T-helper 17 cell (primary cell): Measurements from ENCODE around the gene ERBB3. TPM values are rescaled to one million over a fixed set of nuclear protein-coding genes. Genes with fewer than 3 reads are reported as not detected.
"Not testable (repeated sequence)": the region's sequence is repeated elsewhere in the genome, so short reads cannot be mapped to it uniquely, and the experiment has no call there.

Experiments used
- ATAC-seq: fragments of 150-1000 bp; cut with Tn5 transposase; 2 replicates; pipeline ENCODE4 v1.10.0; 2021; ENCODE audit warnings: mild to moderate bottlenecking, moderate library complexity
- DNase-seq, 3 donors: peaks; one replicate each; pipeline versions ENCODE4 v3.0.0 to v3.0.0-alpha.2; 2020 to 2021
- H3K9me3 ChIP-seq: one replicate; pipeline ENCODE4 v1.7.0; 2013; ENCODE audit warnings: low read length, mild to moderate bottlenecking; ENCODE audit not compliant: control insufficient read depth, poor library complexity, severe bottlenecking
- H3K27ac Mint-ChIP-seq: one replicate; pipeline ENCODE4 v1.8.0; 2022; ENCODE audit warnings: mild to moderate bottlenecking, moderate library complexity, mixed read lengths
- H3K27me3 Mint-ChIP-seq: one replicate; pipeline ENCODE4 v1.8.0; 2022; ENCODE audit warnings: mixed read lengths
- H3K36me3 Mint-ChIP-seq: one replicate; pipeline ENCODE4 v1.8.0; 2022; ENCODE audit warnings: low read depth, mixed read lengths
- H3K4me1 Mint-ChIP-seq: one replicate; pipeline ENCODE4 v1.8.0; 2022; ENCODE audit warnings: mild to moderate bottlenecking, mixed read lengths
- H3K4me3 Mint-ChIP-seq: one replicate; pipeline ENCODE4 v1.8.0; 2022; ENCODE audit warnings: mild to moderate bottlenecking, moderate library complexity, mixed read lengths
- total RNA-seq, 4 donors: library from RNA in 2 of 4; stranded (reverse) in 2 of 4; gene quantifications; one replicate each; pipeline ENCODE4 v1.2.3 and lab custom pipeline; 2022 to 2026

Gene ERBB3
- total RNA-seq, 2 donors from 2014 or later: 0.60 to 0.80 TPM

DNA sequence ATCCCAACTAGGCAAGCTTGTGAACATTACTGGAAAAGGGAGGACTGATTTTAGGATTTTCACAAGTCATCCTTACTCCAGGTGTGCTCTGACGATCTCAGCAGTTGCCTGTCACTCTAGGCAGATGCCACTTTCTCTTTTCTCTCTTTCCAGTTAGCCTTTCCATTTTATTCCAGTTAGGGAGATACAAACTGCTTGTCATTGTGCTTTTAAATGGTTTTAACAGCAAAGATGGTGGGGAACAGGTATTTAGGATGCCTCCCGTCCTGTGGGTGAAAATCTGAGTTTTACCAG is 25.6 kb downstream of the ERBB3 start:
- Mint-ChIP-seq H3K4me1 (peaks cover 48% of the 10 kb centered on the region), H3K36me3 (peaks cover 3% of the 10 kb centered on the region), H3K27me3 (no peaks in the 10 kb centered on the region), H3K27ac (peak overlapping the region; percentile 99), H3K4me3 (peak overlapping the region; percentile 100)
- ATAC-seq: no peak
- H3K9me3 ChIP-seq: no peaks in the 10 kb centered on the region
- DNase-seq: no peak

GRCh38 chr12:56107242-56107641 is 27.3 kb downstream of the ERBB3 start:
- H3K36me3 Mint-ChIP-seq: peaks cover 6% of the 10 kb centered on the region
- ATAC-seq (no peak), DNase-seq (no peak)
- no peaks in the 10 kb centered on the region for H3K27me3 Mint-ChIP-seq
- H3K27ac Mint-ChIP-seq: no peak overlapping the region
- peaks cover 40% of the 10 kb centered on the region for H3K4me1 Mint-ChIP-seq
- no peaks in the 10 kb centered on the region for H3K9me3 ChIP-seq
- no peak overlapping the region for H3K4me3 Mint-ChIP-seq

DNA sequence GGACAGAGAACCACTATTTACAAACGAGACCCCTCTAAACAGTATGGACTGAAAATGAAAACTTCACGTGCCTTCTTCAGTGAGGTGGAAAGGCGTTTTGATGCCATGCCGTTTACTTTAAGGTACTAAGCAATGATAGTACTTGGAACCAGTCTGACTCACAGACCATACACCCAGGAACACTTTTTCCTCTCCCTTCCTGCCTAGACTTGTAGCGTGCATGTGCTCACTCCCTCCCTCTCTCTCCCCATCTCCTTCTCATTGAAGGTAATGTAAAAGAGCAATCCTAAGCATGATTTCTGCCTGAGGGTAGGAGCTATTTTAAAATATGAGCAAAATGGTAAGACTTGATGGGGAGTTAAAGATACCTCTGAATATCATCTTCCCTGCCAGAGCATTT is 30.6 kb downstream of the ERBB3 start:
- no peak for ATAC-seq
- no peak overlapping the region for H3K4me3 Mint-ChIP-seq
- H3K4me1 Mint-ChIP-seq: peaks cover 13% of the 10 kb centered on the region
- no peaks in the 10 kb centered on the region for H3K9me3 ChIP-seq
- H3K27ac Mint-ChIP-seq: no peak overlapping the region
- H3K36me3 Mint-ChIP-seq: peaks cover 4% of the 10 kb centered on the region
- no peaks in the 10 kb centered on the region for H3K27me3 Mint-ChIP-seq
- no peak for DNase-seq

- no peaks in the 10 kb centered on the region for H3K9me3 ChIP-seq
- no peak for ATAC-seq
- peaks cover 25% of the 10 kb centered on the region for H3K4me1 Mint-ChIP-seq
- peak overlapping the region; percentile 53 for H3K27ac Mint-ChIP-seq
- H3K4me3 Mint-ChIP-seq: no peak overlapping the region
- no peaks in the 10 kb centered on the region for H3K27me3 Mint-ChIP-seq
- H3K36me3 Mint-ChIP-seq: peaks cover 13% of the 10 kb centered on the region
- no peak for DNase-seq
Measured at GRCh38 chr12:56114084-56114483, 34.1 kb downstream of the ERBB3 start.

DNA sequence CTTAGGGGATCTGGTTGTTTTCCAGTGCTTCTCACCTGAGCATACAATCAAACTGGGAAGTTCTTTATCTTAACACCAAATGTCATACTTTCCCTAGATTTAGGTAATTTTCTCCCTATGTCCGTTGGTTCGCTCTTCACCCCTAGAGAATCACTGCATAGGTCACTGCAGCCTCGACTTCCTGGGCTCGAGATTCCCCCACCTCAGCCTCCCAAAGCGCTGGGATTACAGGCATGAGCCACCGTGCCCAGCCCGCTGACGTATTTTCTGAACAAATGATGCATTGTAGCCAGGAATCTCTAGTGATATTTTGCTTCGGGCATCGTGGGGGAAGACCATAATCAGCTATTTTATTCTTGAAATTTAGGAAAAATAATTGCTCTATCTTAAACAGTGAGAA is 35.4 kb downstream of the ERBB3 start:
- DNase-seq (no peak), ATAC-seq (no peak)
- Mint-ChIP-seq H3K27ac (peak overlapping the region; percentile 99), H3K27me3 (no peaks in the 10 kb centered on the region), H3K4me1 (peaks cover 31% of the 10 kb centered on the region), H3K4me3 (peak overlapping the region; percentile 98), H3K36me3 (peaks cover 13% of the 10 kb centered on the region)
- H3K9me3 ChIP-seq: no peaks in the 10 kb centered on the region

GRCh38 chr12:56116267-56117081 is 36.5 kb downstream of the ERBB3 start, which contains the start of gene RPL41:
Gene RPL41 (plus strand): TSS chr12:56116633.
- peaks cover 31% of the 10 kb centered on the region for H3K4me1 Mint-ChIP-seq
- H3K4me3 Mint-ChIP-seq: peak within 1 kb of the TSS; percentile 98
- no peaks in the 10 kb centered on the region for H3K9me3 ChIP-seq
- ATAC-seq: peak; percentile 54
- peaks cover 8% of the 10 kb centered on the region for H3K36me3 Mint-ChIP-seq
- DNase-seq: peak; percentile 77 to 89 (median 84)
- peak within 1 kb of the TSS; percentile 99 for H3K27ac Mint-ChIP-seq
- no peaks in the 10 kb centered on the region for H3K27me3 Mint-ChIP-seq

DNA sequence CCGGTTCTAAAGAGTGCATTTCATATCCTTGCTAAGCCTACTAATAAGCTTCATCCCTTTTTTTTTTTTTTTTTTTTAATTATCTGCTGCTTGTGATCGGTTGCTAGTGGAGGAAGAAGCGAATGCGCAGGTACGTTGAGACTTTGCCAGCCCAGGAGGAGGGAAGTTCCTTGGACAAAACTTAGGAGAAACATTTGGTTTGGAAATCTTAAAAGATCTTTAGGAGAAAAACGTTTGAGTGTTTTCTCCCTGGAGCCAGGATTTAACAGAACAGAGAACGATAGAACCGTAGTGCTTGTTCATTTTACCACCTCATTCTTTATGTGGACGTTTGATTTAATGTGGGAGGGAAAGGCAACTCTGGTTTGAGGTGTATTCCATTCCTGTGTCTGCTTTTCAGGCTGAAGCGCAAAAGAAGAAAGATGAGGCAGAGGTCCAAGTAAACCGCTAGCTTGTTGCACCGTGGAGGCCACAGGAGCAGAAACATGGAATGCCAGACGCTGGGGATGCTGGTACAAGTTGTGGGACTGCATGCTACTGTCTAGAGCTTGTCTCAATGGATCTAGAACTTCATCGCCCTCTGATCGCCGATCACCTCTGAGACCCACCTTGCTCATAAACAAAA is 37.2 kb downstream of the ERBB3 start:
- Mint-ChIP-seq H3K4me1 (peaks cover 31% of the 10 kb centered on the region), H3K27ac (peak overlapping the region; percentile 99), H3K4me3 (peak overlapping the region; percentile 98)
- DNase-seq, ATAC-seq, H3K9me3 ChIP-seq, H3K27me3 Mint-ChIP-seq, H3K36me3 Mint-ChIP-seq: not testable (repeated sequence)

GRCh38 chr12:56117778-56118687 is 38.1 kb downstream of the ERBB3 start, which contains the start of gene ZC3H10:
Gene ZC3H10 (plus strand): TSS chr12:56118266. CDS start chr12:56120563, 2,297 bp downstream.
- peak within 1 kb of the TSS; percentile 99 for H3K27ac Mint-ChIP-seq
- peak; percentile 85 to 94 (median 89) for DNase-seq
- no peaks in the 10 kb centered on the region for H3K27me3 Mint-ChIP-seq
- peak; percentile 81 for ATAC-seq
- peak within 1 kb of the TSS; percentile 98 for H3K4me3 Mint-ChIP-seq
- peaks cover 32% of the 10 kb centered on the region for H3K4me1 Mint-ChIP-seq
- no peaks in the 10 kb centered on the region for H3K9me3 ChIP-seq
- peaks cover 8% of the 10 kb centered on the region for H3K36me3 Mint-ChIP-seq

GRCh38 chr12:56118688-56119357 is 38.9 kb downstream of the ERBB3 start:
- no peaks in the 10 kb centered on the region for H3K9me3 ChIP-seq
- ATAC-seq: no peak
- peak overlapping the region; percentile 98 for H3K4me3 Mint-ChIP-seq
- DNase-seq: no peak
- H3K36me3 Mint-ChIP-seq: peaks cover 8% of the 10 kb centered on the region
- H3K27ac Mint-ChIP-seq: peak overlapping the region; percentile 99
- no peaks in the 10 kb centered on the region for H3K27me3 Mint-ChIP-seq
- H3K4me1 Mint-ChIP-seq: peaks cover 36% of the 10 kb centered on the region

GRCh38 chr12:56119361-56119796 is 39.4 kb downstream of the ERBB3 start:
- ATAC-seq: no peak
- peaks cover 42% of the 10 kb centered on the region for H3K4me1 Mint-ChIP-seq

GRCh38 chr12:56120158-56120846 is 40.3 kb downstream of the ERBB3 start:
- DNase-seq: no peak
- Mint-ChIP-seq H3K36me3 (peaks cover 8% of the 10 kb centered on the region), H3K27ac (no peak overlapping the region), H3K4me3 (no peak overlapping the region), H3K27me3 (no peaks in the 10 kb centered on the region), H3K4me1 (peaks cover 43% of the 10 kb centered on the region)
- no peak for ATAC-seq
- H3K9me3 ChIP-seq: no peaks in the 10 kb centered on the region

More at GRCh38 chr12:56119361-56119796, 39.4 kb downstream of the ERBB3 start:
- Mint-ChIP-seq H3K27me3 (no peaks in the 10 kb centered on the region), H3K27ac (peak overlapping the region; percentile 99), H3K4me3 (peak overlapping the region; percentile 98), H3K36me3 (peaks cover 8% of the 10 kb centered on the region)
- DNase-seq: peak; percentile 25 to 40 (median 38)
- no peaks in the 10 kb centered on the region for H3K9me3 ChIP-seq

- H3K4me1 Mint-ChIP-seq: peaks cover 46% of the 10 kb centered on the region
- no peaks in the 10 kb centered on the region for H3K27me3 Mint-ChIP-seq
- DNase-seq: no peak
- H3K4me3 Mint-ChIP-seq: no peak overlapping the region
- no peak for ATAC-seq
- H3K9me3 ChIP-seq: no peaks in the 10 kb centered on the region
- peak overlapping the region; percentile 68 for H3K27ac Mint-ChIP-seq
- H3K36me3 Mint-ChIP-seq: peaks cover 8% of the 10 kb centered on the region
Measured at GRCh38 chr12:56121204-56121870, 41.4 kb downstream of the ERBB3 start.
